ENCODE results near the gene AP3D1. TPM values are rescaled to one million over a fixed set of nuclear protein-coding genes. Genes with fewer than 3 reads are reported as not detected.

Gene AP3D1
- total RNA-seq, 1 experiment from 2014 or later = 103 TPM

DNA sequence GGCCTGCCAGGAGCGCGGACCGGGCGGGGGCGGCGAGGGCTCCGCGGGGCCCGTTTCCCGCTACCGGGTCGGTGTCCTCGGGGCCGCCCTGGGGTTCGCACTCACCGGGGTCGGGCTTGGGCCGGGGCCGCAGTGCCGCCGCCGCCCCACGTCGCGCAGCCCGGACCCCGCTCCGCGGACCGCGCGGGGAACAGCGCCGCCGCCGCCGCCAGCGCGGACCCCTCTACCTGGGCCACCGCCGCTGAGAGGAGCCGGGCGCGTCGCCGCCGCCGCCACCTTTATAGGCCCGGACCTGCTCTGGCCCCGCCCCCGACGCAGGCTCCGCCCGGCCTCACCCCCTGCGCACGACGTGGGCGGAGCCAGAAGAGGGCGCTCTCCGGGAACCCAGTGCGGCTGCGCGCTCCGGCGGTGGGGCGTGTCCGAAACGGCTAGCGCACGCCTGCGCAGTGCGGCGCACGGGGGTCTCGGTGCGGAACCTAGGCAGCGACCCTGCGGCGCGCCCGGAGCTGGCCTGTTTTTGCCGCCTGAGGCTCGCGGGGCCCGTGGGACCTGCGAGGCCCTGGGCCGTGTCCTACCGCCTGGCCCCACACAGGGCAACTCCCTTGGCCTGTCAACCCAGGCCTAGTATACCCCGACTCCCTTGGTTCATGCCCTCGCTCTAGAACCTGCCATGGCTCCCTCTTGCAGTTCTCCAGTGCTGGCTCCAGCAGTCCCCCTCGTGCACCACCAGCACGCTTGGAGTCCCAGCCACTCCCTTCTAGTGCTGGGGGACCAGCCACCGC, 100.2 kb downstream of the AP3D1 start, which contains the start of gene MKNK2:
MKNK2 (minus strand) TSS at position 254 of the 782 bp plus-strand sequence. CDS start 393 bp downstream, outside the sequence.
- Histone ChIP-seq H3K4me1 (ENCODE audit: insufficient read depth, low read length) (peaks cover 40% of the 10 kb centered on the region), H4K20me1 (ENCODE audit: low read length) (peaks cover 37% of the 10 kb centered on the region), H2AFZ (ENCODE audit: low read length) (peak within 1 kb of the TSS; percentile 77), H3K27me3 (ENCODE audit: low read length) (no peaks in the 10 kb centered on the region), H3K9me3 (ENCODE audit: low read length) (no peaks in the 10 kb centered on the region), H3K36me3 (ENCODE audit: low read depth, low read length) (no peaks in the 10 kb centered on the region), H3K27ac (ENCODE audit: low read length) (peak within 1 kb of the TSS; percentile 14; the same call in 1 of the 2 replicates), H3F3A (ENCODE audit: low read length, unreplicated experiment) (no peaks in the 10 kb centered on the region), H3K9ac (ENCODE audit: low read length) (peak within 1 kb of the TSS; percentile 75), H3K4me2 (ENCODE audit: low read length) (peak within 1 kb of the TSS; percentile 93), H3K79me2 (ENCODE audit: low read length) (peaks cover 46% of the 10 kb centered on the region), H3K9me2 (replicated peaks; ENCODE audit: low read length) (no peaks in the 10 kb centered on the region), H3K4me3 (ENCODE audit: low read length) (peak within 1 kb of the TSS; percentile 80)
- POLR2A ChIA-PET (ENCODE audit: unreplicated experiment) = interaction anchor here (0.6 to 0.8 kb wide), 2 partner anchors 101 to 196 kb away, joined by 3 to 6 read pairs; no protein-coding TSS in a partner anchor
- DNase-seq = peak; percentile 82
- CTCF ChIA-PET = no interaction called here
- intact Hi-C loops (cut with micrococcal nuclease) = no loop called here
- no peak for TF ChIP-seq EZH2phosphoT487 (IDR thresholded peaks at IDR 0.05; ENCODE audit: borderline replicate concordance, low read length)
- TF ChIP-seq, protein P1, sequence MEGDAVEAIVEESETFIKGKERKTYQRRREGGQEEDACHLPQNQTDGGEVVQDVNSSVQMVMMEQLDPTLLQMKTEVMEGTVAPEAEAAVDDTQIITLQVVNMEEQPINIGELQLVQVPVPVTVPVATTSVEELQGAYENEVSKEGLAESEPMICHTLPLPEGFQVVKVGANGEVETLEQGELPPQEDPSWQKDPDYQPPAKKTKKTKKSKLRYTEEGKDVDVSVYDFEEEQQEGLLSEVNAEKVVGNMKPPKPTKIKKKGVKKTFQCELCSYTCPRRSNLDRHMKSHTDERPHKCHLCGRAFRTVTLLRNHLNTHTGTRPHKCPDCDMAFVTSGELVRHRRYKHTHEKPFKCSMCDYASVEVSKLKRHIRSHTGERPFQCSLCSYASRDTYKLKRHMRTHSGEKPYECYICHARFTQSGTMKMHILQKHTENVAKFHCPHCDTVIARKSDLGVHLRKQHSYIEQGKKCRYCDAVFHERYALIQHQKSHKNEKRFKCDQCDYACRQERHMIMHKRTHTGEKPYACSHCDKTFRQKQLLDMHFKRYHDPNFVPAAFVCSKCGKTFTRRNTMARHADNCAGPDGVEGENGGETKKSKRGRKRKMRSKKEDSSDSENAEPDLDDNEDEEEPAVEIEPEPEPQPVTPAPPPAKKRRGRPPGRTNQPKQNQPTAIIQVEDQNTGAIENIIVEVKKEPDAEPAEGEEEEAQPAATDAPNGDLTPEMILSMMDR (conservative IDR thresholded peaks at IDR 0.05; ENCODE audit: low read depth, low read length) = peak; percentile 33
- ATAC-seq = peak; percentile 70
- BruUV-seq (replicated peaks) = no TSS peak

Other genes with a start within 250 kb of the AP3D1 start
- 8.4 and 10.3 TPM in 2 replicates for gene ADAT3, start 246.2 kb downstream of the AP3D1 start, total RNA-seq (2014; rRNA removed)
- 61.5 and 73.7 TPM in 2 replicates for gene SCAMP4, start 246.2 kb downstream of the AP3D1 start, total RNA-seq (2014; rRNA removed)
- gene CSNK1G2, start 210.4 kb downstream of the AP3D1 start, total RNA-seq (2014; rRNA removed) = 83.6 and 106 TPM in 2 replicates
- gene BTBD2, start 135.9 kb downstream of the AP3D1 start, total RNA-seq (2014; rRNA removed) = 72.0 and 94.0 TPM in 2 replicates
- gene MKNK2, start 100.3 kb downstream of the AP3D1 start, total RNA-seq (2014; rRNA removed) = 95.4 and 96.8 TPM in 2 replicates
- 15.1 and 24.8 TPM in 2 replicates for gene MOB3A, start 55.2 kb downstream of the AP3D1 start, total RNA-seq (2014; rRNA removed)
- gene IZUMO4, start 54.7 kb downstream of the AP3D1 start, total RNA-seq (2014; rRNA removed) = 1.0 and 3.6 TPM in 2 replicates
- 11.4 and 19.7 TPM in 2 replicates for gene DOT1L, start 12.4 kb upstream of the AP3D1 start, total RNA-seq (2014; rRNA removed)
- gene PLEKHJ1, start 84.8 kb upstream of the AP3D1 start, total RNA-seq (2014; rRNA removed) = 94.8 and 108 TPM in 2 replicates
- gene SF3A2, start 85.3 kb upstream of the AP3D1 start, total RNA-seq (2014; rRNA removed) = 33.8 and 55.5 TPM in 2 replicates
- gene AMH, start 97.8 kb upstream of the AP3D1 start, total RNA-seq (2014; rRNA removed) = 6.0 and 7.7 TPM in 2 replicates
- not detected in 2 replicates for gene JSRP1, start 104.9 kb upstream of the AP3D1 start, total RNA-seq (2014; rRNA removed)
- gene PEAK3, start 130.6 kb upstream of the AP3D1 start, total RNA-seq (2014; rRNA removed) = not detected in 2 replicates
- 0.58 TPM in 1 of 2 replicates, not detected in the other for gene LINGO3, start 156.6 kb upstream of the AP3D1 start, total RNA-seq (2014; rRNA removed)
- gene LSM7, start 177.0 kb upstream of the AP3D1 start, total RNA-seq (2014; rRNA removed) = 204 and 282 TPM in 2 replicates
- 28.6 and 32.2 TPM in 2 replicates for gene SPPL2B, start 177.1 kb upstream of the AP3D1 start, total RNA-seq (2014; rRNA removed)
- 0.17 TPM in 1 of 2 replicates, not detected in the other for gene TMPRSS9, start 208.7 kb upstream of the AP3D1 start, total RNA-seq (2014; rRNA removed)

All from PC-3 (cell line).